A549 (cell line): ENCODE measurements around the gene IGIP. TPM values are rescaled to one million over a fixed set of nuclear protein-coding genes. Genes with fewer than 3 reads are reported as not detected.

Experiments
- ATAC-seq, 2 experiments: fragments of 200-7000 bp in 1 of 2; fragments of >200 bp in 1 of 2; cut with Nextera tagmentation in 1 of 2; cut with Tn5 transposase in 1 of 2; 3 replicates each; pipeline versions ENCODE4 v1.8.0 to v1.9.1; 2018 to 2020; ENCODE audit warnings: mild to moderate bottlenecking in 1 of 2, moderate library complexity in 1 of 2
- CTCF ChIA-PET: fragments of 300-600 bp; sonication (Branson Sonifier 250); formaldehyde crosslinking; extraction: SDS; loops from one replicate; lab custom pipeline; 2021; ENCODE audit warnings: antibody characterized with exemption, inconsistent platforms; lab: Yijun Ruan, JAX
- POLR2A ChIA-PET: fragments of 350-600 bp; formaldehyde crosslinking; extraction: SDS; loops from one replicate; lab custom pipeline; 2021; ENCODE audit warnings: antibody characterized with exemption, inconsistent platforms; lab: Yijun Ruan, JAX
- DNase-seq, 2 experiments: peaks; one replicate each; pipeline versions ENCODE4 v3.0.0 to v3.0.0-alpha.2; 2011 to 2016; ENCODE audit warnings: low read depth in 1 of 2, low spot score in 1 of 2
- FAIRE-seq: peaks from 2 replicates; lab custom pipeline; 2011; peaks lifted over from hg19 to GRCh38; lab: Jason Lieb, UNC
- H3K27ac ChIP-seq, 2 experiments: fragments of >200 bp; sonication (Bioruptor Twin); formaldehyde crosslinking; 3 replicates each; pipeline ENCODE4 v1.5.1; 2016 to 2017
- H3K4me1 ChIP-seq: fragments of >200 bp; sonication (Bioruptor Twin); formaldehyde crosslinking; 3 replicates; pipeline ENCODE4 v1.6.1; 2016
- H3K4me2 ChIP-seq: fragments of >200 bp; sonication (Bioruptor Twin); formaldehyde crosslinking; 3 replicates; pipeline ENCODE4 v1.6.1; 2016
- H3K4me3 ChIP-seq: fragments of >200 bp; sonication (Bioruptor Twin); formaldehyde crosslinking; 3 replicates; pipeline ENCODE4 v1.5.1; 2016
- H3K9me3 ChIP-seq: fragments of >200 bp; sonication (Bioruptor Twin); formaldehyde crosslinking; 3 replicates; pipeline ENCODE4 v1.6.1; 2016
- CBX8 ChIP-seq: fragments of 200-600 bp; sonication (generic); IDR thresholded peaks from 2 replicates; pipeline ENCODE4 v1.6.1; 2016
- CHD2 ChIP-seq: fragments of 150-350 bp; IDR thresholded peaks from 2 replicates; pipeline ENCODE4 v1.6.1; 2014; ENCODE audit warnings: low read length; ENCODE audit not compliant: partially characterized antibody
- CHD4 ChIP-seq: fragments of 200-600 bp; sonication (generic); IDR thresholded peaks from 2 replicates; pipeline ENCODE4 v1.6.1; 2016; ENCODE audit warnings: antibody characterized with exemption, mild to moderate bottlenecking, borderline replicate concordance
- ESRRA ChIP-seq: fragments of 150-350 bp; IDR thresholded peaks from 2 replicates; pipeline ENCODE4 v1.6.1; 2014; ENCODE audit warnings: mild to moderate bottlenecking, low read length, borderline replicate concordance
- FOXS1 ChIP-seq: fragments of 250-450 bp; sonication (Bioruptor Pico); IDR thresholded peaks from 2 replicates; pipeline ENCODE4 v1.5.0; 2020; ENCODE audit warnings: mild to moderate bottlenecking, moderate library complexity
- GATA3 ChIP-seq: IDR thresholded peaks from 2 replicates; pipeline ENCODE4 v1.6.1; 2012; ENCODE audit warnings: borderline replicate concordance
- HDAC2 ChIP-seq: fragments of 200-600 bp; sonication (generic); IDR thresholded peaks from 2 replicates; pipeline ENCODE4 v1.6.1; 2016
- HOXA7 ChIP-seq: fragments of 250-450 bp; sonication (Bioruptor Pico); IDR thresholded peaks from 2 replicates; pipeline ENCODE4 v1.5.0; 2020; ENCODE audit warnings: mild to moderate bottlenecking, moderate library complexity
- HOXB13 ChIP-seq: fragments of 250-450 bp; sonication (Bioruptor Pico); IDR thresholded peaks from 2 replicates; pipeline ENCODE4 v1.5.0; 2020; ENCODE audit warnings: low read depth, mild to moderate bottlenecking, moderate library complexity
- KDM5A ChIP-seq: fragments of 200-600 bp; sonication (generic); IDR thresholded peaks from 2 replicates; pipeline ENCODE4 v1.6.1; 2016; ENCODE audit warnings: antibody characterized with exemption, mild to moderate bottlenecking
- MYC ChIP-seq: IDR thresholded peaks from 2 replicates; pipeline ENCODE4 v1.6.1; 2012; ENCODE audit warnings: mild to moderate bottlenecking, inconsistent platforms, low read length, improper control_type of control experiment, borderline replicate concordance
- NFE2L2 ChIP-seq: fragments of 150-350 bp; conservative IDR thresholded peaks from 2 replicates; pipeline ENCODE4 v1.6.1; 2014; ENCODE audit warnings: low read length
- NPAS2 ChIP-seq: fragments of 250-450 bp; sonication (Bioruptor Pico); IDR thresholded peaks from 2 replicates; pipeline ENCODE4 v1.8.0; 2022; ENCODE audit warnings: mild to moderate bottlenecking, moderate library complexity, borderline replicate concordance
- NR3C1 ChIP-seq: fragments of >200 bp; sonication (Bioruptor Twin); formaldehyde crosslinking; IDR thresholded peaks from 3 replicates; pipeline ENCODE4 v1.6.1; 2017
- RCOR1 ChIP-seq: fragments of 150-350 bp; IDR thresholded peaks from 2 replicates; pipeline ENCODE4 v1.6.1; 2014; ENCODE audit warnings: antibody characterized with exemption, low read length, low read depth
- SMC3 ChIP-seq: fragments of >200 bp; sonication (Bioruptor Twin); formaldehyde crosslinking; IDR thresholded peaks from 3 replicates; pipeline ENCODE4 v1.6.1; 2018; ENCODE audit warnings: inconsistent platforms
- SREBF2 ChIP-seq: fragments of 450-650 bp; IDR thresholded peaks from 2 replicates; pipeline ENCODE4 v1.6.1; 2014; ENCODE audit warnings: mild to moderate bottlenecking, moderate library complexity
- WGBS: methylation state at CpG from one replicate; pipeline ENCODE4 v1.1.6; 2017; ENCODE audit errors: missing lambda C conversion rate; 5-methylcytosine and 5-hydroxymethylcytosine counted together
- polyA plus RNA-seq, 4 experiments: library from polyadenylated mRNA; depleted of rRNA in 3 of 4; stranded (reverse); fragments of >200 nt; fragmentation: RNase III in 1 of 4; extraction: RNeasy Plus Mini Kit Qiagen cat#74134 plus additional on column Dnase treatment in 1 of 4; gene quantifications; 2 replicates in 3 of 4; 3 replicates in 1 of 4; pipeline ENCODE4 v1.2.3, GENCODE V29; 2011 to 2017
- TF ChIP-seq, protein P1 (sequence below): fragments of 150-350 bp; IDR thresholded peaks from 2 replicates; pipeline ENCODE4 v1.6.1; 2014; ENCODE audit warnings: low read depth, mild to moderate bottlenecking, low read length
- TF ChIP-seq, protein P2 (sequence below): IDR thresholded peaks from 2 replicates; pipeline ENCODE4 v1.6.1; 2012
- TF ChIP-seq, protein P3 (sequence below): fragments of >200 bp; sonication (Bioruptor Twin); formaldehyde crosslinking; IDR thresholded peaks from 3 replicates; pipeline ENCODE4 v1.5.1; 2016
- TF ChIP-seq, protein P4 (sequence below): fragments of 450-650 bp; IDR thresholded peaks from 2 replicates; pipeline ENCODE4 v1.6.1; 2014; ENCODE audit warnings: antibody characterized with exemption
- TF ChIP-seq, protein P5 (sequence below): fragments of >200 bp; sonication (Bioruptor Twin); formaldehyde crosslinking; IDR thresholded peaks from 3 replicates; pipeline ENCODE4 v1.6.1; 2016

Gene IGIP
- polyA plus RNA-seq, 2 of the 4 experiments (the other 2 are of a cell fraction), result 0.81 to 1.6 TPM

DNA sequence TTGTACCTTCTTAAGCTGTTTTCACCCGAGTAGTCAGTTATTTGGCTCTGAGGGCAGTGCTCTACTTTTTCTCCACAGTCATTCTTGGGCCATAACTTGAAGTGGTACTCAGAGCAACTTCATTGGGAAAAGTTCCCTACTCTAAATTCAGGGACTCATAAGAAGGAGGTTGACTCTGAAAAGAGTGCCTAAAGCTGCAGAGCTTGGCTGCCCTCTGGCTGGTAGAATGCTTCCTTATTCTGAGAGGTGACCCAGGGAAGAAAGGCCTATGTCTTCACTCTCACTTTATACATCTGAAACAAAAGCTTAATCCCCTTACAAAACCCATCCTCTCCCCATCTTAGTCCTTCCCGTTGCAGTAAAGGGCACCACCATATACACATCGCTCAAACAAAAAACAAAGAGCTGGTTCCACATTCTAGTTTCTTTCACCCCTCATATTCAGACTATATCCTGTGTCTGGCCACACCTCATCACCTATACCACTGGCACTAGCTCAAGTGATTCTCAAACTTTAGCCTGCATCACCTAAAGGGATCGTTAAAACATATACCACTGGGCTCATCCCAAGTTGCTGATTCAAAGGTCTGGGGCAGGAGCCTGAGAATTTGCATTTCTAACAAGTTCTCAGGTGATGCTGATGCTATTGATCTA is 7.9 kb downstream of the IGIP start:
- Histone ChIP-seq H3K4me1 (0 out of 3 replicates have a peak, but pooled peaks cover 5% of the 10 kb centered on the region), H3K4me2 (no peak overlapping the region), H3K9me3 (no peaks in the 10 kb centered on the region), H3K27ac (no peak overlapping the region), H3K4me3 (no peak overlapping the region)
- FAIRE-seq (no peak), ATAC-seq (no peak), DNase-seq (no peak)
- WGBS, result 75% methylated on average over 4 of the region's 4 CpGs
- POLR2A ChIA-PET, result no interaction called here
- TF ChIP-seq, protein P1, sequence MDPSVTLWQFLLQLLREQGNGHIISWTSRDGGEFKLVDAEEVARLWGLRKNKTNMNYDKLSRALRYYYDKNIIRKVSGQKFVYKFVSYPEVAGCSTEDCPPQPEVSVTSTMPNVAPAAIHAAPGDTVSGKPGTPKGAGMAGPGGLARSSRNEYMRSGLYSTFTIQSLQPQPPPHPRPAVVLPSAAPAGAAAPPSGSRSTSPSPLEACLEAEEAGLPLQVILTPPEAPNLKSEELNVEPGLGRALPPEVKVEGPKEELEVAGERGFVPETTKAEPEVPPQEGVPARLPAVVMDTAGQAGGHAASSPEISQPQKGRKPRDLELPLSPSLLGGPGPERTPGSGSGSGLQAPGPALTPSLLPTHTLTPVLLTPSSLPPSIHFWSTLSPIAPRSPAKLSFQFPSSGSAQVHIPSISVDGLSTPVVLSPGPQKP, result no peak
- TF ChIP-seq MYC (no peak), KDM5A (no peak), GATA3 (no peak), CHD4 (no peak), SREBF2 (no peak)
- TF ChIP-seq, protein P2, sequence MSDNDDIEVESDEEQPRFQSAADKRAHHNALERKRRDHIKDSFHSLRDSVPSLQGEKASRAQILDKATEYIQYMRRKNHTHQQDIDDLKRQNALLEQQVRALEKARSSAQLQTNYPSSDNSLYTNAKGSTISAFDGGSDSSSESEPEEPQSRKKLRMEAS, result no peak
- CTCF ChIA-PET, result interaction anchor here (0.9 to 7.9 kb wide), 8 partner anchors 12 to 60 kb away, joined by 3 to 114 read pairs (median 7); no protein-coding TSS in a partner anchor

DNA sequence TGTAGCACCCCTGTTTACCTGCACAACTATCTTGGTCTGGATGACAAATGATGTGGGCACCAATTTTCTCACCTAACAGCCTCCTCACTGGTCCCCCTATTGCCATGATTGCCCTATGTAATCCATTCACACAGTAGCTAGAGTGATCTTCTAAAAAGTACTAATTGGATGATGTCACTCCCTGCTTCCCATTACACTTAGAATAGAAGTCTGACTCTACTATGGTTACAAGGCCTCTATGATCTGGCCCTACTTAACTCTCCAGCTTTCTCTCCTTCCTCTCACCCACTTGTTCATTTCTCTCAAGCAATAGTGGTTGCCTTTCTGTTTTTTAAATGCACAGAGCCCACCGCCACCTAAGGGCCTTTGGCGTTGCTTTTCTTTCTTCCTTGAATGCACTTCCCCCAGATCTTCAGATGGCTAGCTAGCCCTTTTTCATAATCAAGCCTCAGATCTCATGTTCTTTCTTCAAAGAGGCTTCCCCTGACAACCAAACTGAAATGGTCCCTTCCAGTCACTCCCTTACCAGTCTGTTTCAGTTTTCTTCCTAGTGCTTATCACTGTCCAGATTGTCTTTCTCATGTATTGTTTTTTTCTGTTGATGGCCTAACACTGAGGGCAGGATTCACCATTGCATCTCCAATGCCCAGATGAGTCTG is 8.7 kb downstream of the IGIP start:
- H3K9me3 ChIP-seq, result no peaks in the 10 kb centered on the region
- FAIRE-seq (no peak), ATAC-seq (no peak)
- H3K27ac ChIP-seq, result no peak overlapping the region
- TF ChIP-seq ESRRA, result no peak
- TF ChIP-seq NPAS2 (CRISPR knock-in tag), result no peak
- no peak for TF ChIP-seq HOXB13 (CRISPR knock-in tag)
- no peak for TF ChIP-seq FOXS1 (CRISPR knock-in tag)
- no peak for TF ChIP-seq CHD2
- TF ChIP-seq SREBF2, result no peak
- no peak for TF ChIP-seq RCOR1
- TF ChIP-seq HOXA7 (CRISPR knock-in tag), result no peak
- no peak for TF ChIP-seq NR3C1
- no peak for TF ChIP-seq GATA3
- TF ChIP-seq, protein P3, sequence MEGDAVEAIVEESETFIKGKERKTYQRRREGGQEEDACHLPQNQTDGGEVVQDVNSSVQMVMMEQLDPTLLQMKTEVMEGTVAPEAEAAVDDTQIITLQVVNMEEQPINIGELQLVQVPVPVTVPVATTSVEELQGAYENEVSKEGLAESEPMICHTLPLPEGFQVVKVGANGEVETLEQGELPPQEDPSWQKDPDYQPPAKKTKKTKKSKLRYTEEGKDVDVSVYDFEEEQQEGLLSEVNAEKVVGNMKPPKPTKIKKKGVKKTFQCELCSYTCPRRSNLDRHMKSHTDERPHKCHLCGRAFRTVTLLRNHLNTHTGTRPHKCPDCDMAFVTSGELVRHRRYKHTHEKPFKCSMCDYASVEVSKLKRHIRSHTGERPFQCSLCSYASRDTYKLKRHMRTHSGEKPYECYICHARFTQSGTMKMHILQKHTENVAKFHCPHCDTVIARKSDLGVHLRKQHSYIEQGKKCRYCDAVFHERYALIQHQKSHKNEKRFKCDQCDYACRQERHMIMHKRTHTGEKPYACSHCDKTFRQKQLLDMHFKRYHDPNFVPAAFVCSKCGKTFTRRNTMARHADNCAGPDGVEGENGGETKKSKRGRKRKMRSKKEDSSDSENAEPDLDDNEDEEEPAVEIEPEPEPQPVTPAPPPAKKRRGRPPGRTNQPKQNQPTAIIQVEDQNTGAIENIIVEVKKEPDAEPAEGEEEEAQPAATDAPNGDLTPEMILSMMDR, result no peak
- TF ChIP-seq HDAC2, result no peak
- no peak for TF ChIP-seq NFE2L2
- TF ChIP-seq, protein P4, sequence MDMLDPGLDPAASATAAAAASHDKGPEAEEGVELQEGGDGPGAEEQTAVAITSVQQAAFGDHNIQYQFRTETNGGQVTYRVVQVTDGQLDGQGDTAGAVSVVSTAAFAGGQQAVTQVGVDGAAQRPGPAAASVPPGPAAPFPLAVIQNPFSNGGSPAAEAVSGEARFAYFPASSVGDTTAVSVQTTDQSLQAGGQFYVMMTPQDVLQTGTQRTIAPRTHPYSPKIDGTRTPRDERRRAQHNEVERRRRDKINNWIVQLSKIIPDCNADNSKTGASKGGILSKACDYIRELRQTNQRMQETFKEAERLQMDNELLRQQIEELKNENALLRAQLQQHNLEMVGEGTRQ, result no peak
- TF ChIP-seq SMC3, result no peak
- TF ChIP-seq CBX8, result no peak
- TF ChIP-seq, protein P1, result no peak
- TF ChIP-seq, protein P5, sequence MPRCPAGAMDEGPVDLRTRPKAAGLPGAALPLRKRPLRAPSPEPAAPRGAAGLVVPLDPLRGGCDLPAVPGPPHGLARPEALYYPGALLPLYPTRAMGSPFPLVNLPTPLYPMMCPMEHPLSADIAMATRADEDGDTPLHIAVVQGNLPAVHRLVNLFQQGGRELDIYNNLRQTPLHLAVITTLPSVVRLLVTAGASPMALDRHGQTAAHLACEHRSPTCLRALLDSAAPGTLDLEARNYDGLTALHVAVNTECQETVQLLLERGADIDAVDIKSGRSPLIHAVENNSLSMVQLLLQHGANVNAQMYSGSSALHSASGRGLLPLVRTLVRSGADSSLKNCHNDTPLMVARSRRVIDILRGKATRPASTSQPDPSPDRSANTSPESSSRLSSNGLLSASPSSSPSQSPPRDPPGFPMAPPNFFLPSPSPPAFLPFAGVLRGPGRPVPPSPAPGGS, result no peak
- TF ChIP-seq, all 56 proteins: peak for 0
- H3K4me2 ChIP-seq, result no peak overlapping the region
- CTCF ChIA-PET, result interaction anchor here (0.6 to 7.9 kb wide), 10 partner anchors 11 to 415 kb away, joined by 3 to 114 read pairs (median 4); no protein-coding TSS in a partner anchor
- 0 out of 3 replicates have a peak, but pooled peaks cover 5% of the 10 kb centered on the region for H3K4me1 ChIP-seq
- POLR2A ChIA-PET, result no interaction called here
- no peak overlapping the region for H3K4me3 ChIP-seq
- no peak for DNase-seq
- 98% methylated on average over 2 of the region's 2 CpGs for WGBS
